Brain microvascular endothelial cell (primary cell): ENCODE results near the gene SERP2.

Source experiments
- DNase-seq: peaks from one replicate; pipeline ENCODE4 v3.0.0-alpha.2; 2020
- H3K27ac ChIP-seq: fragments of 250-450 bp; sonication (Bioruptor Pico); 2 replicates; pipeline ENCODE4 v1.5.1; 2020; ENCODE audit warnings: mild to moderate bottlenecking, moderate library complexity
- H3K27me3 ChIP-seq: fragments of 250-450 bp; sonication (Bioruptor Pico); replicated peaks from 2 replicates; pipeline ENCODE4 v1.5.1; 2020; ENCODE audit warnings: mild to moderate bottlenecking
- H3K36me3 ChIP-seq: fragments of 250-450 bp; sonication (Bioruptor Pico); replicated peaks from 2 replicates; pipeline ENCODE4 v1.5.1; 2020; ENCODE audit warnings: mild to moderate bottlenecking
- H3K4me3 ChIP-seq: 2 replicates; pipeline ENCODE4 v1.5.1; 2011; ENCODE audit warnings: low read depth, mild to moderate bottlenecking, control low read depth, low read length, moderate library complexity
- CTCF ChIP-seq: IDR thresholded peaks from 2 replicates; pipeline ENCODE4 v1.5.1; 2011; ENCODE audit warnings: low read depth, mild to moderate bottlenecking, moderate library complexity, low read length, control low read depth, inconsistent platforms; ENCODE audit errors: missing control alignments
- in situ Hi-C: cut with HindIII; loops from 2 replicates; pipeline ENCODE4 v1.10.0; 2017; ENCODE audit warnings: low sequenced_read_pairs, low pct_ligation_motif_present

The SERP2 gene

DNA sequence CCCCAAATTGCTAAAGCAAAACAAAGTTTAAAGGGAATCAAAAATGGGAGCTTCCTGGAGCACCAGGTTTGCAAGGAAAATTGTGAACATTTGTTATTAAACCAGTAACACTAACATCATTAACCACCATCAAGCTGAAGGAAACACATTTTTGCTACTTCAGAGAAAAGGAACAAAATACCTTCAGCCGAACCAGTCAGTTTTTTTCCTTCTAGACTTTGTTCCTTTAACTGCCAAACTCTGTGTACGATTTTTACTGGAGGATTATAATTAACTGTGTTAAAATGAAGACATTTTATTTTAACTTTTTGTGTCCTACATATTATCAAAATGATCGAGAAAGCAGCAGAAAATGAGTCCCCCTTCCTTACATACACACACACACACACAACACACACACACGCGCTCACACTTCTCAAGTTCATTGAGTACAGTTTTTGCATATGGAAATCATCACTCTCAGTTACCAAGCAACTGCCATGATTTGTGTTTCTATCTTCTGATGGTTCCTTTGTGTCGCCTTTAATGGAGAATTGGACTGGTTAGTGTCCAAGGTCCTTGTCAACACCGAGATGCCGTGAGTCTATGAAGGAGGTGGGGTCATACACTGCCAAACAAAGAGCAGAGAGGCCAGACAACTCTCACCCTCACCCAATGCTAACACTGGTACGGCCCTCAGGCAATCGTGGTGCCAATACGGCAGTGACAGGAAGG is 9.8 kb upstream of the SERP2 start:
- Histone ChIP-seq H3K27me3 (no peaks in the 10 kb centered on the region), H3K27ac (no peak overlapping the region), H3K4me3 (no peak overlapping the region), H3K36me3 (no peaks in the 10 kb centered on the region)
- in situ Hi-C loops, result no loop called here
- no peak for DNase-seq
- no peak for TF ChIP-seq CTCF

GRCh38 chr13:44364345-44365000 is 9.2 kb upstream of the SERP2 start:
- Histone ChIP-seq H3K27me3 (no peaks in the 10 kb centered on the region), H3K27ac (no peak overlapping the region), H3K4me3 (no peak overlapping the region), H3K36me3 (no peaks in the 10 kb centered on the region)
- TF ChIP-seq CTCF, result no peak
- DNase-seq, result peak; percentile 37
- in situ Hi-C loops, result no loop called here

DNA sequence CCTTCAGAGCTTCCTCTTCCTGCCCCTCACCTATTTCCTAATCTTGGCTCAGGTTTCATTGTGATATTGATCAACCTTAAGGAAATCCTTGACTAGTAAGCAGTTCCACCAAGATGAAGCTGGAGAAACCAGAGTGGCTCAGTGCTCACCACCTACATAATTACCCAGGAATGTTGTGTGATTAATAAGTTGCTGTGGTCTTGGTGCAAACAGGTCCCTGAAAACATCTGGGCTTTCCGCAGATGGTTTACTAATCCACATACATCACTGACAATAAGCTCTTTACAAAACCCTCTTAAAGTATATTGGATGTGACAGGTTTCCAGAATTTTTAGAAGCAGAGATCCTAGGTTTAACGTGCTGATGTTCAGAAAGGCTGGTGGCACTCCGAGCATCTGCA is 8.6 kb upstream of the SERP2 start:
- in situ Hi-C loops, result no loop called here
- Histone ChIP-seq H3K27ac (no peak overlapping the region), H3K36me3 (no peaks in the 10 kb centered on the region), H3K4me3 (no peak overlapping the region), H3K27me3 (no peaks in the 10 kb centered on the region)
- TF ChIP-seq CTCF, result no peak
- no peak for DNase-seq

GRCh38 chr13:44365899-44366298 is 7.7 kb upstream of the SERP2 start:
- in situ Hi-C loops, result no loop called here
- no peaks in the 10 kb centered on the region for H3K36me3 ChIP-seq

DNA sequence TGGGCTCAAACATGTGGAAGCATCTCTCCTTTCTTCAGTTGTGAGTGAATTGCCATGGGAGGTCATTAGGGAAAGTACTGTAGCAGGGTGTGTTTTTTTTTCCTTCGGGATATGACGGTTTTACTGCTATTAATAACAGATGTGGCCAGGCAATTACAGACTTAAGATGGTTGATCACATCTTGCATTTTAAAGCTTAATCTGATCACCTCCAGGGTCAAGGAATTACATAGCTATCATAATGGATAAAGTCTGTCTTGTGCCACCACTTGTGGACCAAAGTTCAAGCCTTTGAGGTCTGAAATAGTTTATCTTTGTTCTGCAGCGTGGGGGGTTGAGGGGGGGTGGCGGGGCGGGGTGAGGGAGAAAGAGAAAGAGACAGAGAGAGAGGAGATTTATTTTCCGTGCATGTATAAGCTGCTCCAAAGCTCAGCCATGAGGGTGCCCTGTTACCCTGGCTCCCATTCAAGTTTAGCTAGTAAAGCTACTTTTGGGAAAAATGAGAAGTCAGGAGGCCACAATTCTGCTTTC is 5.5 kb upstream of the SERP2 start:
- in situ Hi-C loops, result no loop called here
- Histone ChIP-seq H3K4me3 (no peak overlapping the region), H3K27me3 (no peaks in the 10 kb centered on the region), H3K27ac (no peak overlapping the region), H3K36me3 (no peaks in the 10 kb centered on the region)
- TF ChIP-seq CTCF, result no peak
- no peak for DNase-seq

More at GRCh38 chr13:44365899-44366298, 7.7 kb upstream of the SERP2 start:
- no peak overlapping the region for H3K27ac ChIP-seq
- TF ChIP-seq CTCF, result no peak
- DNase-seq, result no peak
- H3K4me3 ChIP-seq, result no peak overlapping the region
- H3K27me3 ChIP-seq, result no peaks in the 10 kb centered on the region
